K562 (cell line): ENCODE measurements around the gene MLYCD. TPM values are rescaled to one million over a fixed set of nuclear protein-coding genes. Genes with fewer than 3 reads are reported as not detected.

Source experiments
- BHLHE40 ChIP-seq: IDR thresholded peaks from 2 replicates; pipeline ENCODE4 v1.6.1; 2011; ENCODE audit warnings: low read length, improper control_type of control experiment
- CBFA2T2 ChIP-seq: fragments of 450-650 bp; conservative IDR thresholded peaks from 2 replicates; pipeline ENCODE4 v1.6.1; 2017; ENCODE audit warnings: mild to moderate bottlenecking
- CBFA2T3 ChIP-seq: fragments of 450-650 bp; IDR thresholded peaks from 2 replicates; pipeline ENCODE4 v1.6.1; 2017
- CCNT2 ChIP-seq: IDR thresholded peaks from 2 replicates; pipeline ENCODE4 v1.6.1; 2011; ENCODE audit warnings: borderline replicate concordance, low read depth, mild to moderate bottlenecking, moderate library complexity, mixed read lengths, low read length; ENCODE audit not compliant: insufficient read length; ENCODE audit errors: extremely low read depth
- ELF1 ChIP-seq: fragments of 200-800 bp; sonication (Bioruptor generic); IDR thresholded peaks from 2 replicates; pipeline ENCODE4 v1.6.1; 2016; ENCODE audit warnings: missing genetic modification characterization, missing compliant biosample characterization
- MAZ ChIP-seq, 2 experiments: fragments of 450-650 bp in 1 of 2; sonication (generic) in 1 of 2; formaldehyde crosslinking; IDR thresholded peaks in 1 of 2; conservative IDR thresholded peaks in 1 of 2; 2 replicates each; pipeline versions ENCODE4 v1.4.0 to v1.5.0; 2020; ENCODE audit warnings: mild to moderate bottlenecking in 1 of 2, missing genetic modification reagents in 1 of 2
- PHB2 ChIP-seq: fragments of 450-650 bp; IDR thresholded peaks from 2 replicates; pipeline ENCODE4 v1.6.1; 2017; ENCODE audit warnings: low read depth
- PHF8 ChIP-seq: fragments of 200-600 bp; sonication (generic); IDR thresholded peaks from 2 replicates; pipeline ENCODE4 v1.6.1; 2012; ENCODE audit warnings: mixed run types, mild to moderate bottlenecking, inconsistent platforms, low read length, moderate library complexity, borderline replicate concordance
- POLR2G ChIP-seq: fragments of 200-400 bp; formaldehyde crosslinking; IDR thresholded peaks from 2 replicates; pipeline ENCODE4 v1.6.1; 2017; ENCODE audit warnings: low read depth, mild to moderate bottlenecking, antibody characterized with exemption, low read length, moderate library complexity
- POLR3A ChIP-seq: IDR thresholded peaks from 2 replicates; pipeline ENCODE4 v1.6.1; 2011; ENCODE audit warnings: borderline replicate concordance, mild to moderate bottlenecking, moderate library complexity; ENCODE audit not compliant: insufficient read length, insufficient read depth; ENCODE audit errors: extremely low read depth
- RAD21 ChIP-seq, 2 experiments: fragments of 250-450 bp in 1 of 2; fragments of 450-650 bp in 1 of 2; sonication (Bioruptor Pico) in 1 of 2; formaldehyde crosslinking in 1 of 2; IDR thresholded peaks in 1 of 2; conservative IDR thresholded peaks in 1 of 2; 2 replicates each; pipeline versions ENCODE4 v1.4.0 to v1.8.0; 2020 to 2022; ENCODE audit warnings: mild to moderate bottlenecking in 2 of 2, moderate library complexity in 1 of 2
- SP2 ChIP-seq: IDR thresholded peaks from 2 replicates; pipeline ENCODE4 v1.6.1; 2011; ENCODE audit warnings: mild to moderate bottlenecking, low read depth, low read length, moderate library complexity; ENCODE audit not compliant: poor library complexity, severe bottlenecking; ENCODE audit errors: extremely low read depth
- TEAD2 ChIP-seq: fragments of 450-650 bp; IDR thresholded peaks from 2 replicates; pipeline ENCODE4 v1.6.1; 2016; ENCODE audit warnings: missing genetic modification characterization, control low read depth, missing compliant biosample characterization
- TFAM ChIP-seq: fragments of 250-450 bp; sonication (Bioruptor Pico); conservative IDR thresholded peaks from 2 replicates; pipeline ENCODE4 v1.5.0; 2021; ENCODE audit warnings: mild to moderate bottlenecking, moderate library complexity
- XRCC4 ChIP-seq: IDR thresholded peaks from one replicate; pipeline ENCODE4 v1.6.1; 2011; ENCODE audit not compliant: insufficient read depth, insufficient read length; ENCODE audit errors: extremely low read depth
- polyA plus RNA-seq, 8 experiments: library from polyadenylated mRNA; depleted of rRNA in 4 of 8; stranded (reverse) in 5 of 8; unstranded in 3 of 8; fragments of >200 nt; fragmentation: Nextera tagmentation in 2 of 8; fragmentation: Illumina TruSeq in 1 of 8; extraction: Ambion mirVana in 2 of 8; extraction: Trizol in 1 of 8; gene quantifications; 2 replicates each; pipeline versions ENCODE4 v1.2.1 to v1.2.3, GENCODE V29; 2011 to 2014; ENCODE audit warnings: inconsistent platforms in 1 of 8, missing spikeins in 1 of 8
- total RNA-seq, 7 experiments: library from RNA; depleted of rRNA in 6 of 7; stranded (reverse); fragments of >200 nt in 6 of 7; fragmentation: Illumina TruSeq in 2 of 7; extraction: Trizol in 2 of 7; gene quantifications; 2 replicates each; pipeline versions ENCODE4 v1.2.1 to v1.2.3, GENCODE V29; 2011 to 2021; ENCODE audit warnings: low replicate concordance in 1 of 7
- TF ChIP-seq, protein P1 (sequence below): fragments of 450-650 bp; IDR thresholded peaks from one replicate; pipeline ENCODE4 v1.6.1; 2018; ENCODE audit warnings: mild to moderate bottlenecking, moderate library complexity; ENCODE audit not compliant: partially characterized antibody
- TF ChIP-seq, protein P2 (sequence below): fragments of 450-650 bp; formaldehyde crosslinking; IDR thresholded peaks from 2 replicates; pipeline ENCODE4 v1.4.0; 2020; ENCODE audit warnings: mild to moderate bottlenecking
- TF ChIP-seq, protein P3 (sequence below), 3 experiments: fragments of 200-800 bp in 1 of 3; fragments of 250-450 bp in 1 of 3; fragments of 450-650 bp in 1 of 3; sonication (Bioruptor Pico) in 1 of 3; sonication (Bioruptor generic) in 1 of 3; formaldehyde crosslinking in 1 of 3; IDR thresholded peaks; 2 replicates each; pipeline versions ENCODE4 v1.6.1 to v1.8.0; 2016 to 2022; ENCODE audit warnings: mild to moderate bottlenecking in 2 of 3, missing genetic modification characterization in 2 of 3, missing compliant biosample characterization in 1 of 3, moderate library complexity in 1 of 3
- TF ChIP-seq, protein P4 (sequence below): sonication (generic); formaldehyde crosslinking; IDR thresholded peaks from 2 replicates; pipeline ENCODE4 v1.5.0; 2020; ENCODE audit warnings: missing genetic modification reagents

Gene MLYCD
- total and polyA plus RNA-seq, 9 of the 15 experiments (the other 6 are each of a cell fraction or from before 2014, with no cell fraction given): 0.15 to 2.0 (median 1.0) TPM

DNA sequence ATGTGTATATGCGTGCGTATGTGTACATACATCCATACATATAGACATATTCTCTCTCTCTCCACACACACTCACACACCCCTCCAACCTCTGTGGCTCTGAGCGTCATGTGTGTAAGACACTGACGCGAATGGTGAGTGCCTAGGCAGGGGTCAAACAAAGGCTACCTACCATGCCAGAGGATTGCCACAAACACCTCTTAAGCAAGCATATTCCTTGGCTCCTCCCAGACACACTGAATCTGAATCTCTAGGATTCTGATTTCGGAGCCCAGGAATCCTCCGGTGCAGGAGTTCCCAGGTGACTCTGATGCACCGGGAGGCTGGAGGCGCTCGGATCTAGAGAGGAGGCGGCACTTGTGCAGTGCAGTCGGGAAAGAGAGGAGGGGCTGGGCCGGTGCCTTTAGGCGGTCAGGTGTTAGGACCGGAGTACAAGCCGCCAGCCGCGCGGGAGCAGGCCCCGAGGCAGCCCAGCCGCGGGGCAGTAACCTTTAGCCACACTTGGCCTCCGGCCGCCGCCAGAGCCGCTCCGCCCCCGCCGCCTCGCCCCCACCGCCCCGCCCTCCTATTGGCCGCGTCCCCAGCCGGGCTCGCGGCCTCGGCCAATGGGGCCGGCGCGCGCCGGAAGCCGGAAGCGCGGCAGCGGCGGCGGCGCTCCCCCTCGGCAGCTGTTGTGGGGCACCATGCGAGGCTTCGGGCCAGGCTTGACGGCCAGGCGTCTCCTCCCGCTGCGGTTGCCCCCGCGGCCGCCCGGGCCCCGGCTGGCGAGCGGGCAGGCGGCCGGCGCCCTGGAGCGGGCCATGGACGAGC, at the start of gene MLYCD (continued):
- TF ChIP-seq, protein P1, sequence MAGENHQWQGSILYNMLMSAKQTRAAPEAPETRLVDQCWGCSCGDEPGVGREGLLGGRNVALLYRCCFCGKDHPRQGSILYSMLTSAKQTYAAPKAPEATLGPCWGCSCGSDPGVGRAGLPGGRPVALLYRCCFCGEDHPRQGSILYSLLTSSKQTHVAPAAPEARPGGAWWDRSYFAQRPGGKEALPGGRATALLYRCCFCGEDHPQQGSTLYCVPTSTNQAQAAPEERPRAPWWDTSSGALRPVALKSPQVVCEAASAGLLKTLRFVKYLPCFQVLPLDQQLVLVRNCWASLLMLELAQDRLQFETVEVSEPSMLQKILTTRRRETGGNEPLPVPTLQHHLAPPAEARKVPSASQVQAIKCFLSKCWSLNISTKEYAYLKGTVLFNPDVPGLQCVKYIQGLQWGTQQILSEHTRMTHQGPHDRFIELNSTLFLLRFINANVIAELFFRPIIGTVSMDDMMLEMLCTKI: no peak
- TF ChIP-seq, protein P2, sequence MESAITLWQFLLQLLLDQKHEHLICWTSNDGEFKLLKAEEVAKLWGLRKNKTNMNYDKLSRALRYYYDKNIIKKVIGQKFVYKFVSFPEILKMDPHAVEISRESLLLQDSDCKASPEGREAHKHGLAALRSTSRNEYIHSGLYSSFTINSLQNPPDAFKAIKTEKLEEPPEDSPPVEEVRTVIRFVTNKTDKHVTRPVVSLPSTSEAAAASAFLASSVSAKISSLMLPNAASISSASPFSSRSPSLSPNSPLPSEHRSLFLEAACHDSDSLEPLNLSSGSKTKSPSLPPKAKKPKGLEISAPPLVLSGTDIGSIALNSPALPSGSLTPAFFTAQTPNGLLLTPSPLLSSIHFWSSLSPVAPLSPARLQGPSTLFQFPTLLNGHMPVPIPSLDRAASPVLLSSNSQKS (CRISPR knock-in tag): no peak
- TF ChIP-seq PHF8: peak; percentile 82; the same call in 1 of the 2 replicates
- TF ChIP-seq PHB2: no peak
- TF ChIP-seq, protein P3, sequence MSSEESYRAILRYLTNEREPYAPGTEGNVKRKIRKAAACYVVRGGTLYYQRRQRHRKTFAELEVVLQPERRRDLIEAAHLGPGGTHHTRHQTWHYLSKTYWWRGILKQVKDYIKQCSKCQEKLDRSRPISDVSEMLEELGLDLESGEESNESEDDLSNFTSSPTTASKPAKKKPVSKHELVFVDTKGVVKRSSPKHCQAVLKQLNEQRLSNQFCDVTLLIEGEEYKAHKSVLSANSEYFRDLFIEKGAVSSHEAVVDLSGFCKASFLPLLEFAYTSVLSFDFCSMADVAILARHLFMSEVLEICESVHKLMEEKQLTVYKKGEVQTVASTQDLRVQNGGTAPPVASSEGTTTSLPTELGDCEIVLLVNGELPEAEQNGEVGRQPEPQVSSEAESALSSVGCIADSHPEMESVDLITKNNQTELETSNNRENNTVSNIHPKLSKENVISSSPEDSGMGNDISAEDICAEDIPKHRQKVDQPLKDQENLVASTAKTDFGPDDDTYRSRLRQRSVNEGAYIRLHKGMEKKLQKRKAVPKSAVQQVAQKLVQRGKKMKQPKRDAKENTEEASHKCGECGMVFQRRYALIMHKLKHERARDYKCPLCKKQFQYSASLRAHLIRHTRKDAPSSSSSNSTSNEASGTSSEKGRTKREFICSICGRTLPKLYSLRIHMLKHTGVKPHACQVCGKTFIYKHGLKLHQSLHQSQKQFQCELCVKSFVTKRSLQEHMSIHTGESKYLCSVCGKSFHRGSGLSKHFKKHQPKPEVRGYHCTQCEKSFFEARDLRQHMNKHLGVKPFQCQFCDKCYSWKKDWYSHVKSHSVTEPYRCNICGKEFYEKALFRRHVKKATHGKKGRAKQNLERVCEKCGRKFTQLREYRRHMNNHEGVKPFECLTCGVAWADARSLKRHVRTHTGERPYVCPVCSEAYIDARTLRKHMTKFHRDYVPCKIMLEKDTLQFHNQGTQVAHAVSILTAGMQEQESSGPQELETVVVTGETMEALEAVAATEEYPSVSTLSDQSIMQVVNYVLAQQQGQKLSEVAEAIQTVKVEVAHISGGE (CRISPR knock-in tag; IDR thresholded peaks at IDR 0.05): peak in 1 of 3 experiments; percentile 80; a peak in 3 of 6 replicates
- TF ChIP-seq ELF1: peak; percentile 98
- TF ChIP-seq RAD21 (CRISPR knock-in tag; conservative IDR thresholded peaks at IDR 0.05 in 1 of 2, IDR thresholded peaks at IDR 0.05 in 1 of 2): no peak
- peak; percentile 18; the same call in 1 of the 2 replicates for TF ChIP-seq BHLHE40
- no peak for TF ChIP-seq XRCC4
- no peak for TF ChIP-seq TFAM (CRISPR knock-in tag)
- TF ChIP-seq POLR2G: peak; percentile 73
- TF ChIP-seq CBFA2T3: no peak
- TF ChIP-seq, protein P4, sequence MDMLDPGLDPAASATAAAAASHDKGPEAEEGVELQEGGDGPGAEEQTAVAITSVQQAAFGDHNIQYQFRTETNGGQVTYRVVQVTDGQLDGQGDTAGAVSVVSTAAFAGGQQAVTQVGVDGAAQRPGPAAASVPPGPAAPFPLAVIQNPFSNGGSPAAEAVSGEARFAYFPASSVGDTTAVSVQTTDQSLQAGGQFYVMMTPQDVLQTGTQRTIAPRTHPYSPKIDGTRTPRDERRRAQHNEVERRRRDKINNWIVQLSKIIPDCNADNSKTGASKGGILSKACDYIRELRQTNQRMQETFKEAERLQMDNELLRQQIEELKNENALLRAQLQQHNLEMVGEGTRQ (CRISPR knock-in tag): no peak
- no peak for TF ChIP-seq POLR3A
- TF ChIP-seq CBFA2T2: no peak; the same call in 1 of the 2 replicates
- peak; percentile 34 for TF ChIP-seq SP2
- peak; percentile 21 for TF ChIP-seq CCNT2
- TF ChIP-seq TEAD2 (tag): no peak
- 0 out of 4 replicates have a peak, but pooled peaks of 1 of the 2 experiments have one; percentile 3 for TF ChIP-seq MAZ (CRISPR knock-in tag; conservative IDR thresholded peaks at IDR 0.05 in 1 of 2, IDR thresholded peaks at IDR 0.05 in 1 of 2)
